ENCODE data around the gene OFD1.

DNA sequence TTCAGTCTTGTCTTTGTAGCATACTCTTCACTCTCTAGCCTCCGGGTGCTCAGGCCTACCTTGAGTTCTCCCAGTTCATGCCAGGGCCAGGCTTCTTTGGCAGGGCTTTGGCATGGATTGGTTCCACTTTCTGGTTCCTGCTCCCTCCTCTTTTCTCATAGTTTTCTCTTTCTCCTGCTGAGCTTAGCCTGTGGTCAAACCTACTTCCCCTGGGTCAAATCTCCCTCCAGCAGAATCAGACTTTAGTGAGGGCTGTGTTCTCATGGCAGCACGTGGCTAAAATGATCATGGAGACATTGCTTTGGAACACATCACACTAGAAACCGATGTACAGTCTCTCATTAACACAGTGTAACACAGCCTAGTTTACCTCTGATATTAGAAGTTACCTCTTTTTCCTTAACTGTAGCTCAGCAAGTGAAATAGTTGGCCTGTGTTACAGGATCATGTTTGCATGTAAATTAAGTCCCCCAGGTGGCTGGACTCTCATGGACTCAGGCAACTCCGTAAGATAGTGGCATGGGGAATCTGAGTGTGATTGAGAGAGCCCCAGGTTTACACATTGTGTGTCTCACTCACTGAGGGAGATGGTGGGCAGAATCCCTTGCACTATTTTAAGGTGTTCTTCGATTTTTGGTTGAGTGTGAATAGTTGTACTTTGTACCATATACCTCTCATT lies 32.3 kb upstream of the OFD1 start:
- TF ChIP-seq, protein P1, sequence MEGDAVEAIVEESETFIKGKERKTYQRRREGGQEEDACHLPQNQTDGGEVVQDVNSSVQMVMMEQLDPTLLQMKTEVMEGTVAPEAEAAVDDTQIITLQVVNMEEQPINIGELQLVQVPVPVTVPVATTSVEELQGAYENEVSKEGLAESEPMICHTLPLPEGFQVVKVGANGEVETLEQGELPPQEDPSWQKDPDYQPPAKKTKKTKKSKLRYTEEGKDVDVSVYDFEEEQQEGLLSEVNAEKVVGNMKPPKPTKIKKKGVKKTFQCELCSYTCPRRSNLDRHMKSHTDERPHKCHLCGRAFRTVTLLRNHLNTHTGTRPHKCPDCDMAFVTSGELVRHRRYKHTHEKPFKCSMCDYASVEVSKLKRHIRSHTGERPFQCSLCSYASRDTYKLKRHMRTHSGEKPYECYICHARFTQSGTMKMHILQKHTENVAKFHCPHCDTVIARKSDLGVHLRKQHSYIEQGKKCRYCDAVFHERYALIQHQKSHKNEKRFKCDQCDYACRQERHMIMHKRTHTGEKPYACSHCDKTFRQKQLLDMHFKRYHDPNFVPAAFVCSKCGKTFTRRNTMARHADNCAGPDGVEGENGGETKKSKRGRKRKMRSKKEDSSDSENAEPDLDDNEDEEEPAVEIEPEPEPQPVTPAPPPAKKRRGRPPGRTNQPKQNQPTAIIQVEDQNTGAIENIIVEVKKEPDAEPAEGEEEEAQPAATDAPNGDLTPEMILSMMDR (IDR thresholded peaks at IDR 0.05; ENCODE audit: borderline replicate concordance, extremely low read depth, low read length, poor library complexity, severe bottlenecking) = no peak
- TF ChIP-seq EZH2 (IDR thresholded peaks at IDR 0.05; ENCODE audit: borderline replicate concordance, low read depth, low read length, severe bottlenecking) = no peak

All from DND-41 (cell line).